Pancreas (tissue), 10 donors: ENCODE results near the gene KIF22. TPM values are rescaled to one million over a fixed set of nuclear protein-coding genes. Genes with fewer than 3 reads are reported as not detected.

Source experiments
- ATAC-seq, 4 donors: fragments of 200-7000 bp; cut with Tn5 transposase; one replicate each; pipeline versions ENCODE4 v1.8.0 to v1.9.1; 2020; ENCODE audit warnings: mild to moderate bottlenecking in 4 of 4, moderate library complexity in 4 of 4
- DNase-seq, 6 donors: peaks; one replicate each; pipeline ENCODE4 v3.0.0-alpha.2; 2020
- FAIRE-seq: peaks from 2 replicates; lab custom pipeline; 2012; peaks lifted over from hg19 to GRCh38; lab: Jason Lieb, UNC
- H3K27ac ChIP-seq, 4 donors: fragments of 200-600 bp; sonication (generic); 1 replicate in 3 of 4; 2 replicates in 1 of 4; pipeline versions ENCODE4 v1.5.0 to v1.8.0; 2020
- H3K27me3 ChIP-seq, 4 donors: fragments of 200-600 bp; one replicate each; pipeline ENCODE4 v1.8.0; 2021
- H3K36me3 ChIP-seq, 3 donors: fragments of 200-600 bp; sonication (generic) in 1 of 3; one replicate each; pipeline versions ENCODE4 v1.5.0 to v1.8.0; 2020 to 2021
- H3K4me1 ChIP-seq, 3 donors: fragments of 200-600 bp; one replicate each; pipeline ENCODE4 v1.8.0; 2021
- H3K4me3 ChIP-seq, 4 donors: fragments of 200-600 bp; sonication (generic) in 2 of 4; one replicate each; pipeline versions ENCODE4 v1.5.0 to v1.8.0; 2020 to 2021
- H3K9me3 ChIP-seq, 4 donors: fragments of 200-600 bp; one replicate each; pipeline ENCODE4 v1.8.0; 2021
- WGBS, 2 donors: extraction: QIAGEN DNeasy Blood & Tissue Kit; methylation state at CpG; one replicate each; pipeline ENCODE4 v1.1.7; 2013; 5-methylcytosine and 5-hydroxymethylcytosine counted together
- intact Hi-C, 3 donors: fragments of 100-400 bp; cut with DNase I; formaldehyde crosslinking; loops; one replicate each; pipeline versions ENCODE4 v1.11.1 to v1.14.2; 2022
- polyA plus RNA-seq, 2 donors: library from polyadenylated mRNA; stranded (reverse); fragments of 200-250 nt; gene quantifications; one replicate each; pipeline ENCODE4 v1.2.3, GENCODE V29; 2013
- total RNA-seq, 6 donors: library from RNA; stranded (reverse); fragmentation: NEBNext Ultra II Directional in 4 of 6; extraction: Animal tissue kit (Norgen Biotek cat#: 25700) in 4 of 6; gene quantifications; one replicate each; pipeline versions ENCODE4 v1.2.1 to v1.2.4, GENCODE V29; 2021 to 2023
- TF ChIP-seq, protein P1 (sequence below), 4 donors: fragments of 200-600 bp; sonication (generic) in 3 of 4; IDR thresholded peaks; one replicate each; pipeline versions ENCODE4 v1.5.0 to v1.8.0; 2021; ENCODE audit warnings: antibody characterized with exemption in 4 of 4
- donor health status: healthy with polysubstance abuse.
- donor health status: DM: no; HTN: no; CAD: no; lungs with moderate emphysema.
- donor health status: DM: no; HTN: no; CAD: no.
- donor health status: control.
- donor health status: control.
- donor health status: Bipolar disorder and iron deficiency.
- donor health status: DM: yes; HTN: yes; CAD: no.
- donor health status: DM: no; HTN: no; CAD: no.
- donor health status: DM: no; HTN: no; CAD: no.
- donor health status: DM: yes; HTN: yes; CAD: no.

Gene KIF22
- total and polyA plus RNA-seq, 8 donors, result 7.7 to 51.2 (median 13.9) TPM

DNA sequence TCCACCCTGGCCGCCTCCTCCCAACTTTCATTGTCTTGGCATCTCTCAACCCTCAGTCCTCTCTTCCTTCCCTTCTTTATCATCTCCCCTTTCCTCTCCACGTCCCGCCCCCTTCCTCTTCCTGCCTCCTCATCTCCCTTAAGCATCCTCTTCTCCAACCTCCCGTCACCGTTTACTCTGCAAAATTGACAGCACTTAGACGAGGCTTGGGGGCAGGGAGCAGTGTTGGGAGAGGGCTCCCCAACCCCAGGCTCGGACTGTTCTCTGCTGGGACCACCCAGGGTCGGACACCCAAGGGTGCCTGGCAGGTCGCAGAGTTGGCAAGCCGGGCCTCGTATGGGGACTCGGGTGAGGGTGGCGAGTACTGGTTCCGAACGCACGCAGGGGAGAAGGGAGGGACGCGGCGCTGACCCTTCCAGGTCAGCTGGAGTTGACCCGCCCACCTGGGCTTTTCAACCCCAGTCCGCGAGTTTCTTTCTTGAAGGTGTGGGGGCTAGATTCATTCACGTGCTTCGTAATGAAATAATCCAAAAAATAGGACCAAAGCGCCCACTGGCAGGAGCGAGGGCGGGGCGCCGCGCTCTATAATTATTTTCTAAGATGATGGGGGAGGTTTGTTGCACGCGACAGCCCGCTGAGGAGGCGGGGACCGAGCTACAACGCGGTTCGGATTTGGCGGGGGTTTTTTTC lies 24.6 kb downstream of the KIF22 start:
- FAIRE-seq, result no peak
- DNase-seq, result peak in 5 of 6 donors; percentile 44 to 83 (median 63)

DNA sequence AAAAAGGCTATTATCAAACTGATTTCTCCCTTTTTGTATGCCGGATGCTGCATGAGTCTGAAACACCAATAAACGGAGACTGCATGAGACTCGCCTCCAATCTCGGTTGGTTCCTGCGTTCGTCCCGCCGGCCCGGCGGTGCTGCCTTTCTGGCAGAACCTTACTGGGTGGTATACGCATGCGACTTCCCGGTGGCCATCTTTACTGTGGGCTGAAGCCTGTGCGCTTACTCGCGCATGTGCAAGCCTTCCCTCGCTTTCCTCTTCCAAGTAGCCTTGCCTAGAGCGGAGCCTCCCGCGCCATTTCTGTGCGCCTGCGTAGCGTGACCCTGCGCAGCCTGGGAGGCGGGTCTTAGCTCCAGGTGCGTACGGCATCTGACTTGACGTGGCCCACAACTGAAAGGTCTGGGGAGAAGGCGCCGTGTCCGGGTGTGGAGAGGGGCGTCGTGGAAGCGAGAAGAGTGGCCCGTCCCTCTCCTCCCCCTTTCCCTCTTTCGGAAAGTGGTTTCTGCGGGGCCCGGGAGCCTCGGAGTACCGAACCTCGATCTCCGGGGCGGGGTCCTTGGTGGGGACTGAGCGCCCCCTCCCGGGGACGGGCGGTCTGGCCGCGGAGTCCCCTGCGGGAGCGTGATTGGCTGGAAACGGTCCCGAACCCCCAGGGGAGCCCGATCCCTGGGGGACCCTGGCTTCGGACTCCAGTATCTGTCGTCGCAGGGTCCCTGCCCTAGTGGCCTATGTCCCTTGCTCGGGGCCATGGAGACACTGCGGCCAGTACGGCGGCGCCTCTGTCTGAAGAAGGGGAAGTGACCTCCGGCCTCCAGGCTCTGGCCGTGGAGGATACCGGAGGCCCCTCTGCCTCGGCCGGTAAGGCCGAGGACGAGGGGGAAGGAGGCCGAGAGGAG lies 25.5 kb downstream of the KIF22 start, which contains the start of gene PAGR1:
TSS of gene PAGR1 (plus strand) at position 360 of the 901 bp plus-strand sequence. CDS start at position 734, 374 bp downstream.
- TF ChIP-seq, protein P1, sequence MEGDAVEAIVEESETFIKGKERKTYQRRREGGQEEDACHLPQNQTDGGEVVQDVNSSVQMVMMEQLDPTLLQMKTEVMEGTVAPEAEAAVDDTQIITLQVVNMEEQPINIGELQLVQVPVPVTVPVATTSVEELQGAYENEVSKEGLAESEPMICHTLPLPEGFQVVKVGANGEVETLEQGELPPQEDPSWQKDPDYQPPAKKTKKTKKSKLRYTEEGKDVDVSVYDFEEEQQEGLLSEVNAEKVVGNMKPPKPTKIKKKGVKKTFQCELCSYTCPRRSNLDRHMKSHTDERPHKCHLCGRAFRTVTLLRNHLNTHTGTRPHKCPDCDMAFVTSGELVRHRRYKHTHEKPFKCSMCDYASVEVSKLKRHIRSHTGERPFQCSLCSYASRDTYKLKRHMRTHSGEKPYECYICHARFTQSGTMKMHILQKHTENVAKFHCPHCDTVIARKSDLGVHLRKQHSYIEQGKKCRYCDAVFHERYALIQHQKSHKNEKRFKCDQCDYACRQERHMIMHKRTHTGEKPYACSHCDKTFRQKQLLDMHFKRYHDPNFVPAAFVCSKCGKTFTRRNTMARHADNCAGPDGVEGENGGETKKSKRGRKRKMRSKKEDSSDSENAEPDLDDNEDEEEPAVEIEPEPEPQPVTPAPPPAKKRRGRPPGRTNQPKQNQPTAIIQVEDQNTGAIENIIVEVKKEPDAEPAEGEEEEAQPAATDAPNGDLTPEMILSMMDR (IDR thresholded peaks at IDR 0.05), result peak; percentile 81 to 94 (median 87)
- FAIRE-seq, result peak; percentile 79
- DNase-seq, result peak; percentile 95 to 99 (median 98)
- H3K4me1 ChIP-seq, result peaks cover 9 to 35% (median 16%) of the 10 kb centered on the region in 3 donors
- H3K27me3 ChIP-seq, result no peaks in the 10 kb centered on the region
- peaks cover 0 to 8% (median 0%) of the 10 kb centered on the region in 3 donors for H3K36me3 ChIP-seq
- WGBS, 2 donors, result 0% methylated on average over 65 to 70 of the region's 70 CpGs
- intact Hi-C loops, result no loop called here
- peak; percentile 72 to 82 (median 78) for ATAC-seq
- H3K9me3 ChIP-seq, result no peaks in the 10 kb centered on the region
- H3K27ac ChIP-seq, result peak within 1 kb of the TSS; percentile 78 to 94 (median 87)
- H3K4me3 ChIP-seq, result peak within 1 kb of the TSS; percentile 43 to 84 (median 60)

More for the DNA sequence above, 24.6 kb downstream of the KIF22 start:
- WGBS, 2 donors, result 12 to 15% methylated on average over 39 of the region's 39 CpGs
- Histone ChIP-seq H3K4me1 (peaks cover 9 to 42% (median 16%) of the 10 kb centered on the region in 3 donors), H3K27me3 (no peaks in the 10 kb centered on the region), H3K36me3 (peaks cover 0 to 8% (median 0%) of the 10 kb centered on the region in 3 donors), H3K4me3 (peak overlapping the region; percentile 26 to 84 (median 60)), H3K27ac (peak overlapping the region in 3 of 4 donors; percentile 84 to 94 (median 90)), H3K9me3 (no peaks in the 10 kb centered on the region)
- ATAC-seq, result no peak
- TF ChIP-seq, protein P1 (IDR thresholded peaks at IDR 0.05), result no peak
- intact Hi-C loops, result no loop called here

DNA sequence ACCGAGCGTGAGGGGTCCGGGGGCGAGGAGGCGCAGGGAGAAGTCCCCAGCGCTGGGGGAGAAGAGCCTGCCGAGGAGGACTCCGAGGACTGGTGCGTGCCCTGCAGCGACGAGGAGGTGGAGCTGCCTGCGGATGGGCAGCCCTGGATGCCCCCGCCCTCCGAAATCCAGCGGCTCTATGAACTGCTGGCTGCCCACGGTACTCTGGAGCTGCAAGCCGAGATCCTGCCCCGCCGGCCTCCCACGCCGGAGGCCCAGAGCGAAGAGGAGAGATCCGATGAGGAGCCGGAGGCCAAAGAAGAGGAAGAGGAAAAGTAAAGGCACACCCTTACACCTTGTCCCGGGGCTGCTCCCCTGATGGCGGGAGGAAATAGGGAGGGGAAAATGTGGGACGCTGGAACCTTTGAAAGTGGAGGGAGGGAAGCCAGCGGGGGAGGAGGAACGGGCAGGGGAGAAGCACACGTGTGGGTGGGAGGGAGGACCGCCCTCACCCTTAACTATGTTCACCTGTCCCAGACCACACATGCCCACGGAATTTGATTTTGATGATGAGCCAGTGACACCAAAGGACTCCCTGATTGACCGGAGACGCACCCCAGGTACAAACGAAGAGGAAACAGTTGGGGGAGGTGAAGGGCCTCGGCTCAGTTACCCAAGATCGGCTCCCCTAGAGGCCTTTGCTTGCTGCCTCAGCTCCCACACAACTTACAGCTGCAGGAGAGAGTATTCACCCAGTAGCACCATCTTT lies 26.3 kb downstream of the KIF22 start:
- Histone ChIP-seq H3K27ac (peak overlapping the region; percentile 78 to 94 (median 87)), H3K36me3 (peaks cover 0 to 8% (median 0%) of the 10 kb centered on the region in 3 donors), H3K4me3 (peak overlapping the region; percentile 43 to 84 (median 60)), H3K9me3 (no peaks in the 10 kb centered on the region), H3K4me1 (peaks cover 9 to 37% (median 18%) of the 10 kb centered on the region in 3 donors), H3K27me3 (no peaks in the 10 kb centered on the region)
- ATAC-seq (peak; percentile 38 to 49 (median 48)), FAIRE-seq (no peak), DNase-seq (peak; percentile 72 to 90 (median 76))
- TF ChIP-seq, protein P1 (IDR thresholded peaks at IDR 0.05), result no peak
- 1 to 2% methylated on average over 37 of the region's 37 CpGs for WGBS, 2 donors
- intact Hi-C loops, result no loop called here

DNA sequence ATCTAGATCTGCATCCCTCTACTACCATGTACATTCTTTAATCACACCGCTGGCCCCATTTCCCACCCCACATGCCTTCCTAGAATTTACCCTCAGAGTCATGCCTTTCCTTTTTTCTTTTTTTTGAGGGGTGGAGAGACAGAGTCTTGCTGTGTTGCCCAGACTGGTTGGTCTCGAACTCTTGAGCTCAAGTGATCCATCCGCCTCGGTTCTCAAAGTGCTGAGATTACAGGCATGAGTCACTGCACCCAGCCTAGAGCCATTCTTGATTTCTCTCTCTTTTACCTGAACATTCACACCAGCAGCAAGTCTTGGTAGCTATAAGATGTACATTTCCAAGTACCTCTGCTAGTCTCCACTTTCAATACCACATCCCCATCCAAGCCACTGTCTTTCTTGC lies 27.5 kb downstream of the KIF22 start:
- H3K27ac ChIP-seq, result peak overlapping the region in 2 of 4 donors; percentile 22 to 90
- WGBS, 2 donors, result 67 to 74% methylated on average over 4 of the region's 4 CpGs
- TF ChIP-seq, protein P1 (IDR thresholded peaks at IDR 0.05), result no peak
- peaks cover 0 to 8% (median 0%) of the 10 kb centered on the region in 3 donors for H3K36me3 ChIP-seq
- no peak for ATAC-seq
- H3K9me3 ChIP-seq, result no peaks in the 10 kb centered on the region
- H3K4me1 ChIP-seq, result peaks cover 17 to 45% (median 30%) of the 10 kb centered on the region in 3 donors
- intact Hi-C loops, result no loop called here
- DNase-seq, result no peak
- FAIRE-seq, result no peak
- no peaks in the 10 kb centered on the region for H3K27me3 ChIP-seq
- H3K4me3 ChIP-seq, result no peak overlapping the region
